Endothelial cell of umbilical vein (primary cell): ENCODE measurements around the gene TIMM21. TPM values are rescaled to one million over a fixed set of nuclear protein-coding genes. Genes with fewer than 3 reads are reported as not detected.

Experiments
- BruUV-seq: library from RNA; stranded (reverse); fragments of 400-500 nt; replicated peaks from 2 replicates; lab custom pipeline; 2021; lab: Mats Ljungman, UMichigan
- CTCF ChIA-PET: fragments of 300-600, 350-600 bp; sonication (Branson Sonifier 250); formaldehyde crosslinking; loops from one replicate; lab custom pipeline; 2021; ENCODE audit warnings: antibody characterized with exemption, inconsistent platforms; lab: Charles Lee
- POLR2A ChIA-PET: fragments of 300-600, 350-600 bp; sonication (Branson Sonifier 250); formaldehyde crosslinking; loops from one replicate; lab custom pipeline; 2021; ENCODE audit warnings: antibody characterized with exemption, inconsistent platforms; lab: Charles Lee
- DNase-seq: peaks from one replicate; pipeline ENCODE4 v3.0.0-alpha.2; 2011; ENCODE audit warnings: low read depth, low spot score
- FAIRE-seq: peaks from 2 replicates; lab custom pipeline; 2011; peaks lifted over from hg19 to GRCh38; lab: Jason Lieb, UNC
- H2AFZ ChIP-seq: 2 replicates; pipeline ENCODE4 v1.6.0; 2012; ENCODE audit warnings: low read depth, low read length, control low read depth, inconsistent platforms
- H3K27ac ChIP-seq: 2 replicates; pipeline ENCODE4 v1.5.1; 2011; ENCODE audit warnings: low read depth, mild to moderate bottlenecking, control low read depth, low read length, moderate library complexity; ENCODE audit not compliant: insufficient read depth
- H3K27me3 ChIP-seq, 2 experiments: 2 replicates each; pipeline versions ENCODE4 v1.6.0 to v1.6.1; 2011; ENCODE audit warnings: low read length in 2 of 2, mixed read lengths in 1 of 2; ENCODE audit not compliant: control insufficient read depth in 2 of 2, insufficient read depth in 2 of 2
- H3K36me3 ChIP-seq, 2 experiments: 2 replicates in 1 of 2; 3 replicates in 1 of 2; pipeline ENCODE4 v1.5.1; 2011; ENCODE audit warnings: low read length in 2 of 2, mild to moderate bottlenecking in 1 of 2, moderate library complexity in 1 of 2; ENCODE audit not compliant: control insufficient read depth in 2 of 2, insufficient read depth in 2 of 2; ENCODE audit errors: extremely low read depth in 1 of 2
- H3K4me1 ChIP-seq: 3 replicates; pipeline ENCODE4 v1.5.1; 2011; ENCODE audit warnings: mild to moderate bottlenecking, low read length; ENCODE audit not compliant: control insufficient read depth, insufficient read depth; ENCODE audit errors: extremely low read depth
- H3K4me2 ChIP-seq: 2 replicates; pipeline ENCODE4 v1.6.1; 2011; ENCODE audit warnings: low read length, control low read depth, mixed read lengths; ENCODE audit not compliant: insufficient read depth
- H3K4me3 ChIP-seq, 3 experiments: fragments of 200-600 bp in 1 of 3; sonication (generic), shearing (Covaris generic) in 1 of 3; replicated peaks in 1 of 3; 2 replicates each; pipeline ENCODE4 v1.5.1; 2011 to 2016; ENCODE audit warnings: control low read depth in 3 of 3, low read length in 3 of 3, mild to moderate bottlenecking in 2 of 3, inconsistent platforms in 1 of 3, low read depth in 1 of 3, moderate library complexity in 1 of 3; ENCODE audit not compliant: insufficient read depth in 1 of 3
- H3K79me2 ChIP-seq: 2 replicates; pipeline ENCODE4 v1.6.0; 2012; ENCODE audit warnings: low read length, inconsistent platforms; ENCODE audit not compliant: control insufficient read depth, insufficient read depth
- H3K9ac ChIP-seq: replicated peaks from 2 replicates; pipeline ENCODE3; 2011; ENCODE audit warnings: low read length, control low read depth; ENCODE audit not compliant: insufficient read depth; ENCODE audit errors: extremely low read depth
- H3K9me1 ChIP-seq: replicated peaks from 3 replicates; pipeline ENCODE4 v1.6.0; 2011; ENCODE audit warnings: mild to moderate bottlenecking, low read length; ENCODE audit not compliant: control insufficient read depth, insufficient read depth; ENCODE audit errors: extremely low read depth
- H3K9me3 ChIP-seq: replicated peaks from 2 replicates; pipeline ENCODE4 v1.5.1; 2012; ENCODE audit warnings: low read length, inconsistent platforms; ENCODE audit not compliant: control insufficient read depth, insufficient read depth
- H4K20me1 ChIP-seq: replicated peaks from 2 replicates; pipeline ENCODE3; 2011; ENCODE audit warnings: mild to moderate bottlenecking, low read length; ENCODE audit not compliant: control insufficient read depth, insufficient read depth; ENCODE audit errors: extremely low read depth
- CTCF ChIP-seq, 2 donors: IDR thresholded peaks; 1 replicate in 1 of 2; 2 replicates in 1 of 2; pipeline ENCODE4 v1.5.1; 2011; ENCODE audit warnings: low read length in 2 of 2, mild to moderate bottlenecking in 2 of 2, moderate library complexity in 2 of 2, control low read depth in 1 of 2, inconsistent platforms in 1 of 2, low read depth in 1 of 2; ENCODE audit not compliant: insufficient read depth in 1 of 2; ENCODE audit errors: extremely low read depth in 1 of 2
- EZH2 ChIP-seq: IDR thresholded peaks from 2 replicates; pipeline ENCODE4 v1.6.1; 2012; ENCODE audit warnings: borderline replicate concordance, low read depth, mild to moderate bottlenecking, moderate library complexity, low read length, inconsistent platforms; ENCODE audit not compliant: severe bottlenecking
- FOS ChIP-seq: IDR thresholded peaks from 2 replicates; pipeline ENCODE4 v1.6.1; 2011; ENCODE audit warnings: mild to moderate bottlenecking, low read length, moderate library complexity, borderline replicate concordance; ENCODE audit not compliant: insufficient read depth
- GATA2 ChIP-seq: IDR thresholded peaks from 2 replicates; pipeline ENCODE4 v1.7.0; 2011; ENCODE audit warnings: low read depth, mild to moderate bottlenecking, moderate library complexity, mixed read lengths, low read length; ENCODE audit not compliant: insufficient read length, insufficient read depth
- JUN ChIP-seq: IDR thresholded peaks from 2 replicates; pipeline ENCODE4 v1.6.1; 2011; ENCODE audit warnings: borderline replicate concordance, low read depth; ENCODE audit not compliant: insufficient read length, insufficient read depth
- MYC ChIP-seq: IDR thresholded peaks from one replicate; pipeline ENCODE4 v1.6.1; 2011; ENCODE audit warnings: mild to moderate bottlenecking, low read depth, low read length
- POLR2A ChIP-seq: IDR thresholded peaks from 2 replicates; pipeline ENCODE4 v1.6.1; 2012; ENCODE audit warnings: low read depth, mild to moderate bottlenecking, control low read depth, low read length
- POLR2AphosphoS5 ChIP-seq: IDR thresholded peaks from 2 replicates; pipeline ENCODE4 v1.6.1; 2012; ENCODE audit warnings: low read depth, mild to moderate bottlenecking, control low read depth, low read length, moderate library complexity; ENCODE audit not compliant: insufficient read depth
- dilution Hi-C: fragments of 300-500 bp; cut with MboI; formaldehyde crosslinking; loops from one replicate; pipeline ENCODE4 v1.15.0; 2019; ENCODE audit warnings: low sequenced_read_pairs; ENCODE audit not compliant: extremely low pct_ligation_motif_present
- intact Hi-C: fragments of 100-400 bp; cut with micrococcal nuclease; formaldehyde crosslinking; loops from one replicate; pipeline ENCODE4 v1.10.0; 2022
- polyA plus RNA-seq, 4 experiments: library from polyadenylated mRNA; depleted of rRNA in 3 of 4; stranded (reverse) in 3 of 4; unstranded in 1 of 4; fragments of >200 nt; gene quantifications; 2 replicates each; pipeline versions ENCODE4 v1.2.1 to v1.2.3, GENCODE V29; 2011 to 2012; ENCODE audit warnings: missing spikeins in 1 of 4
- total RNA-seq: library from RNA; stranded (reverse); gene quantifications from 2 replicates; pipeline ENCODE4 v1.2.3, GENCODE V29; 2021
- TF ChIP-seq, protein P1 (sequence below): IDR thresholded peaks from 2 replicates; pipeline ENCODE4 v1.6.1; 2011; ENCODE audit not compliant: insufficient read depth, insufficient read length

The TIMM21 gene
- total and polyA plus RNA-seq, 2 donors (not counting 3 experiments of a cell fraction or from before 2014, with no cell fraction given) = 22.9 to 38.9 TPM

DNA sequence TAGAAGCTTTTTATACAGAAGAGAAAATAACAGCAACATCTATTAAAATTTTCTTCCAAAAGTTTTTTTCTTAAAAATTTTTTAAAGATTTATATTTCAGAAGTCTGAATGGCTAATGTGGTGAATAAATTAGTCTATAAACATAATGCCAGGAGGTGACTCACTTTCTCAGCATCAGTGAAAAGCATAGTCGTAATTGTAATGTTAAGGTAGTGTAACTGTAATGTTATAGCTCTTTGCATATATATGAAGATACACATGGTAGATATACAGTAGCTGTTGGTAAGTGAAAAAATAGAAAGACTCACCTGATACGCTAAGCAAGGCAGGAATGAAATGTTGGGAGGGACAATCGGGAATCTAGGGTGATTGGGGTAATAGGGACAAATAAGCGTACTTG, 5.5 kb downstream of the TIMM21 start:
- POLR2A ChIA-PET = no interaction called here
- H3K4me2 ChIP-seq = no peak overlapping the region
- no peak overlapping the region for H3K9ac ChIP-seq
- no peaks in the 10 kb centered on the region for H3K9me1 ChIP-seq
- H3K4me3 ChIP-seq = no peak overlapping the region
- no peak overlapping the region for H2AFZ ChIP-seq
- H3K27me3 ChIP-seq = no peaks in the 10 kb centered on the region
- CTCF ChIA-PET = interaction anchor here (1.3 kb wide), 1 partner anchor 189 kb away, joined by 5 read pairs; no protein-coding TSS in a partner anchor
- dilution Hi-C loops (no loop called here), intact Hi-C loops (no loop called here)
- TF ChIP-seq GATA2 (no peak), POLR2A (no peak), FOS (no peak), EZH2 (no peak), JUN (no peak), CTCF (IDR thresholded peaks at IDR 0.05; ENCODE audit: extremely low read depth in 1 of 2, insufficient read depth in 1 of 2, low read depth in 1 of 2, low read length in 2 of 2) (no peak), POLR2AphosphoS5 (no peak), MYC (no peak)
- TF ChIP-seq, protein P1, sequence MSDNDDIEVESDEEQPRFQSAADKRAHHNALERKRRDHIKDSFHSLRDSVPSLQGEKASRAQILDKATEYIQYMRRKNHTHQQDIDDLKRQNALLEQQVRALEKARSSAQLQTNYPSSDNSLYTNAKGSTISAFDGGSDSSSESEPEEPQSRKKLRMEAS = no peak
- FAIRE-seq = no peak
- no peaks in the 10 kb centered on the region for H3K9me3 ChIP-seq
- peaks cover 12 to 13% of the 10 kb centered on the region in 2 experiments for H3K36me3 ChIP-seq
- DNase-seq = no peak
- BruUV-seq = no TSS peak
- no peaks in the 10 kb centered on the region for H4K20me1 ChIP-seq
- H3K27ac ChIP-seq = no peak overlapping the region
- peaks cover 17% of the 10 kb centered on the region for H3K4me1 ChIP-seq
- peaks cover 54% of the 10 kb centered on the region for H3K79me2 ChIP-seq
